Subcutaneous adipose tissue (tissue), 4 donors: ENCODE results near the gene PTBP1. TPM values are rescaled to one million over a fixed set of nuclear protein-coding genes. Genes with fewer than 3 reads are reported as not detected.

Source experiments
- total RNA-seq, 4 donors: library from RNA; depleted of rRNA; stranded (reverse); fragments of >200 nt; gene quantifications; one replicate each; pipeline ENCODE4 v1.1.0, GENCODE V29; 2016
- TF ChIP-seq, protein P1 (sequence below): fragments of 450-650 bp; IDR thresholded peaks from one replicate; pipeline ENCODE4 v1.5.1; 2016; ENCODE audit warnings: low read depth, mild to moderate bottlenecking, control low read depth, antibody characterized with exemption, moderate library complexity

PTBP1 gene
- total RNA-seq, 4 donors from 2014 or later: 77.5 to 108 (median 87.8) TPM

DNA sequence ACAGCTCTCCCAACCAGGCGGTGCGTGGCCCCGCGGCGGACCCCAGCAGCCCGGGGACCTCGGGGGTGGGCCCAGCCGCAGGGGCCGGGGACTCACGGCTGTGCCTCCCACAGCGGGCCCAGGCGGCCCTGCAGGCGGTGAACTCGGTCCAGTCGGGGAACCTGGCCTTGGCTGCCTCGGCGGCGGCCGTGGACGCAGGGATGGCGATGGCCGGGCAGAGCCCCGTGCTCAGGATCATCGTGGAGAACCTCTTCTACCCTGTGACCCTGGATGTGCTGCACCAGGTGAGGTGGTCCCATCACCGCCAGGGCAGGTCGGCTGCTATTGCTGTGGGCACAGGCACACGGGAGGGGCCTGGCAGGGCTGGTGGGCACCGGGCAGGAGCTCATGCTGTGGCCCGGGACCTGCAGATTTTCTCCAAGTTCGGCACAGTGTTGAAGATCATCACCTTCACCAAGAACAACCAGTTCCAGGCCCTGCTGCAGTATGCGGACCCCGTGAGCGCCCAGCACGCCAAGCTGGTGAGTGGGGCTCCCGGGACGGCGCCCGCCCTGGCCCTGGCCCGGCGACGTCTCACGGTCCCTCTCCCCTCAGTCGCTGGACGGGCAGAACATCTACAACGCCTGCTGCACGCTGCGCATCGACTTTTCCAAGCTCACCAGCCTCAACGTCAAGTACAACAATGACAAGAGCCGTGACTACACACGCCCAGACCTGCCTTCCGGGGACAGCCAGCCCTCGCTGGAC lies 7.3 kb downstream of the PTBP1 start:
- TF ChIP-seq, protein P1, sequence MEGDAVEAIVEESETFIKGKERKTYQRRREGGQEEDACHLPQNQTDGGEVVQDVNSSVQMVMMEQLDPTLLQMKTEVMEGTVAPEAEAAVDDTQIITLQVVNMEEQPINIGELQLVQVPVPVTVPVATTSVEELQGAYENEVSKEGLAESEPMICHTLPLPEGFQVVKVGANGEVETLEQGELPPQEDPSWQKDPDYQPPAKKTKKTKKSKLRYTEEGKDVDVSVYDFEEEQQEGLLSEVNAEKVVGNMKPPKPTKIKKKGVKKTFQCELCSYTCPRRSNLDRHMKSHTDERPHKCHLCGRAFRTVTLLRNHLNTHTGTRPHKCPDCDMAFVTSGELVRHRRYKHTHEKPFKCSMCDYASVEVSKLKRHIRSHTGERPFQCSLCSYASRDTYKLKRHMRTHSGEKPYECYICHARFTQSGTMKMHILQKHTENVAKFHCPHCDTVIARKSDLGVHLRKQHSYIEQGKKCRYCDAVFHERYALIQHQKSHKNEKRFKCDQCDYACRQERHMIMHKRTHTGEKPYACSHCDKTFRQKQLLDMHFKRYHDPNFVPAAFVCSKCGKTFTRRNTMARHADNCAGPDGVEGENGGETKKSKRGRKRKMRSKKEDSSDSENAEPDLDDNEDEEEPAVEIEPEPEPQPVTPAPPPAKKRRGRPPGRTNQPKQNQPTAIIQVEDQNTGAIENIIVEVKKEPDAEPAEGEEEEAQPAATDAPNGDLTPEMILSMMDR: no peak

DNA sequence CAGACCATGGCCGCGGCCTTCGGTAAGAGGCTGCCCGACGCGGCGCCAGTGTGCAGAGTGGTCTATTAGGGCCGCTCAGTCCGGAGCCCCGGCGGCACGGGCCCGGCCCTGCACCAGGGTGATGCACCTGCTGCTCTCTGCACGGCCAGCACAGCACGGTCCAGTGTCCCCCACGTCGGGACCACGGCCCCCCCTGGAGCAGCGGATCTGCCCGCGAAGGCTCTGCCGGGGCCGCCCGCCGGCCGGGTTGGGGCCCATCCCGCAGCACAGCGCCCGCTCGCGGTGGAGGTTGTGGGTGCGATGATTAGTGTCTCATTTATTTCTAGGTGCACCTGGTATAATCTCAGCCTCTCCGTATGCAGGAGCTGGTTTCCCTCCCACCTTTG lies 7.9 kb downstream of the PTBP1 start:
- TF ChIP-seq, protein P1: no peak

DNA sequence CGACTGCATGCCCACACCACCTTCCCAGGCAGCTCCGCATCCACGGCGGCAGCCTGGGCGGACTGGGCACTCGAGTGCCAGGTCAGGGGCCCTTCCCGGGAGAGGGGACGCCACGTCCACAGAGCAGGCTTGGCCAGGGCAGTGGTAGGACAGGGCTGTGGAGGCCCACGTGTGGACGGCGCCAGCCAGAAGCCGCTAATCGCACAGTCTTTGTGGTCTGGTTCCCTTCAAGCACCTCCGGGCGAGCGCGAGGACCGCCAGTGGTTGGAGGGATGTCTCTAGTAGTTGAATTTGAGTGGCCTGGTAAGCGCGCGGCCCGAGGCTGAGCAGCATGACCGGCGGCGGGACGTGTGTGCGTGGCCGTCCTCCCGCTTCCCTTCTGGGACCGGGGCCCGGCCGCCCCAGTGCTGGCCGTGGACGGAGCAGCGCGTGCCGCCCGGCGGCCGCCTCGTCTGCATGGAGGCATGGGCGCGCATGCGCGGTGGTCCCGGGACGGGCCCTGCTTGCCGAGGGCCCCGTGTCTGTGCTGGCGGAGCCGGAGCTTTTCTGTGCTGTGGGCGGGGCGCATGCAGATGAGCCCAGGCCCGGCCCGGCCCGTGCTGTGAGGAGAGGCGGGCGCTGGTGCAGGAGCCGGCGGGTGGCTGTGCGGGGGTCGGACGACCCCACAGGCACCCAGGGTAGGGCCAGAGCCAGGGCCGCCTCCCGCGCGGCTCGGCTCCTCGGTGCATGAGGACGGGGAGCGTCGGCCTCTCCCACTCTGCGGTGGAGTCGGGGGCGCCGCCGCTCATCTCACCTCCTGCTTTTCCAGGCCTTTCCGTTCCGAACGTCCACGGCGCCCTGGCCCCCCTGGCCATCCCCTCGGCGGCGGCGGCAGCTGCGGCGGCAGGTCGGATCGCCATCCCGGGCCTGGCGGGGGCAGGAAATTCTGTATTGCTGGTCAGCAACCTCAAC lies 8.6 kb downstream of the PTBP1 start:
- TF ChIP-seq, protein P1: no peak

DNA sequence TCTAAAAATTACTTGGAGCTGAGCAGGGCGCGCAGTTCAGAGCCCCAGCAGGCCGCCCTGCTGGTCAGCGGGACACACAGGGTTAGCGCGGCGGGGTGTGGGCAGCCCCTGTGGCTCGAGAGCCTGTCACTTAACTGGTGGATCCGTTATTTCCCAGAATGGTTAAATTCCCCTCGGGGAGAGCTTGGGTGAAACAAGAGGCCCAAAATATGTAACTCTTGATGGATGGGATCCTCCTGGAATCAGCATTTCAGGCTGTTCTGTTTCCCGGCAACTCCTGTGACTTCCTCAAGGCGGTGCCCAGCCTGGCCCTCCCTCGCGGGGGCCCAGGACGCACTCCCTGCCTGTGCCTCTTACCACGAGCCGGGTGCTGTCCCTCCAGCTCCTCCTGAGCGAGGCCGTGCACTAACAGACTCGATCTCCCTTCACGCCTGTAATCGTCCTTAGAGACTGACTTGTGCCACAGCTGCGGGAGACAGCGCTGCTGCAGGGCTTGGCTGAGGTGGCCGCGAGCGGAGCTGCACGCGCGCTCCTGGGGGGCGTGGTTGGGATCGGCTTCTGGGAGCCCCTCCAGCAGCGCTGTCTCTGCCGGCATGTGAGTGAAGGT lies 9.7 kb downstream of the PTBP1 start:
- TF ChIP-seq, protein P1: no peak

DNA sequence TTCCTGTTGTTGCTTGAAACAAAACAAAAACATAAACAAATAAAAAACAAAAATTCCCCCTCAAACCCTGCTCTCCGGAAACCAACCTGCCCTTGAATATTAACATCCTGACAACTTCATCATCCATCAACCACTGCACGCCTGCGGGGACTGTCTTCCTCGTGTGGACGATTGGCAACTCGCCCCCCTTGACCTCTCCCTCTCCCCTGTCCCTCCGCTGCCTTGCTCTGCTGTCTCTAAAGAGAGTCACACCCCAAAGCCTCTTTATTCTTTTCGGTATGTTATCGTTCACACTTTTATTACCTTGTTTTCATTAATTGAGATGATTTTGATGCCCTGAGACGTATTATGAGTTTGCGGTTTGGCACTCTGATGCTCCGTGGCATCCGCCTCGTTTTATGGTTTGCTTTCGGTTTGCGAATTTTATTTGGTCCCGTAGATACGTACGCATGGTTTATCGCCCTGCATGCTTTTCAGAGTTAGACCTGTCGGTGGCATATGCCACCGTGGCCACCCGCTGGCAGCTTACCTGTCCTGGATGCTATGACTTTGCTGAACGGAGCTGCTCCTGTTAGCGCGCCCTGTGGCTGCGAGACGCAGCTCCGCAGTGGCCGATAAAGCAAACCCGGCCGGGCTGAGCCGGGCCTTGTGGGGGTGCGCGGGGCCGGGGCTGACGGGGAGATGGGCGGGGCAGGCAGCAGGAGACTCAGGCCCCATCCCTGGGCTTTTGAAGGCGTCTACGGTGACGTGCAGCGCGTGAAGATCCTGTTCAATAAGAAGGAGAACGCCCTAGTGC lies 10.6 kb downstream of the PTBP1 start:
- TF ChIP-seq, protein P1: no peak

DNA sequence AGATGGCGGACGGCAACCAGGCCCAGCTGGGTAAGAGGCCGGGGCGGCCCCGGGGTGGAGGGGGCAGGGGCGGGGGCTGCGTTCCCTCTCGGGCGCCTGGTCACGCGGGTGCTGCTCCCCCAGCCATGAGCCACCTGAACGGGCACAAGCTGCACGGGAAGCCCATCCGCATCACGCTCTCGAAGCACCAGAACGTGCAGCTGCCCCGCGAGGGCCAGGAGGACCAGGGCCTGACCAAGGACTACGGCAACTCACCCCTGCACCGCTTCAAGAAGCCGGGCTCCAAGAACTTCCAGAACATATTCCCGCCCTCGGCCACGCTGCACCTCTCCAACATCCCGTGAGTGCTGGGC lies 11.1 kb downstream of the PTBP1 start:
- TF ChIP-seq, protein P1: no peak
